Keratinocyte (primary cell): ENCODE results near the gene UPK1B.

Source experiments
- EZH2 ChIP-seq: IDR thresholded peaks from one replicate; pipeline ENCODE4 v1.6.1; 2012; ENCODE audit warnings: inconsistent platforms, mild to moderate bottlenecking, low read length, moderate library complexity
- TF ChIP-seq, protein P1 (sequence below), 3 experiments: IDR thresholded peaks in 1 of 3; conservative IDR thresholded peaks in 1 of 3; optimal IDR thresholded peaks in 1 of 3; 2 replicates in 2 of 3; 3 replicates in 1 of 3; pipeline versions ENCODE3 to v1.5.1; 2011; ENCODE audit warnings: low read length in 3 of 3, mild to moderate bottlenecking in 3 of 3, moderate library complexity in 2 of 3, control low read depth in 1 of 3, inconsistent platforms in 1 of 3; ENCODE audit not compliant: insufficient read depth in 2 of 3; ENCODE audit errors: extremely low read depth in 1 of 3

DNA sequence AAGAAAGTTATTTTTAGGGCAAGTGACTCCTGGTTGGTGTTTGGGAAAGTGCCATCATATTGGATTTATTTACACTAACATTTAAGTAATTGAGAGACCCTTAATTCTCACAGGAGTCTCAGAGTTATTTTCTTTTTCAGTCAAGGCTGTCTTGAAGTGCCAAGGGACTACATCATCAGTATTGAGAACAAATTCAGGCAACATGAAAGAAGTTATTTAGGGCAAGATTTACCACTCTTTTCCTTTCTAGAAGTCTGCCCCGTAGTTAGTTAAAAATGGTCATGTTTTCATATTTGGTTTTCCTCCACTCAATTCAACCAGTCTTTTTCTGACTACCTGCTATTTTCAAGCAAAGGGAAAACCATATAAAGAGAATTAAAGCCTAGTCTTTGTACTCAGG is 61.2 kb downstream of the UPK1B start:
- TF ChIP-seq, protein P1, sequence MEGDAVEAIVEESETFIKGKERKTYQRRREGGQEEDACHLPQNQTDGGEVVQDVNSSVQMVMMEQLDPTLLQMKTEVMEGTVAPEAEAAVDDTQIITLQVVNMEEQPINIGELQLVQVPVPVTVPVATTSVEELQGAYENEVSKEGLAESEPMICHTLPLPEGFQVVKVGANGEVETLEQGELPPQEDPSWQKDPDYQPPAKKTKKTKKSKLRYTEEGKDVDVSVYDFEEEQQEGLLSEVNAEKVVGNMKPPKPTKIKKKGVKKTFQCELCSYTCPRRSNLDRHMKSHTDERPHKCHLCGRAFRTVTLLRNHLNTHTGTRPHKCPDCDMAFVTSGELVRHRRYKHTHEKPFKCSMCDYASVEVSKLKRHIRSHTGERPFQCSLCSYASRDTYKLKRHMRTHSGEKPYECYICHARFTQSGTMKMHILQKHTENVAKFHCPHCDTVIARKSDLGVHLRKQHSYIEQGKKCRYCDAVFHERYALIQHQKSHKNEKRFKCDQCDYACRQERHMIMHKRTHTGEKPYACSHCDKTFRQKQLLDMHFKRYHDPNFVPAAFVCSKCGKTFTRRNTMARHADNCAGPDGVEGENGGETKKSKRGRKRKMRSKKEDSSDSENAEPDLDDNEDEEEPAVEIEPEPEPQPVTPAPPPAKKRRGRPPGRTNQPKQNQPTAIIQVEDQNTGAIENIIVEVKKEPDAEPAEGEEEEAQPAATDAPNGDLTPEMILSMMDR (optimal IDR thresholded peaks at IDR 0.05 in 1 of 3, IDR thresholded peaks at IDR 0.05 in 1 of 3, conservative IDR thresholded peaks at IDR 0.05 in 1 of 3; ENCODE audit: extremely low read depth in 1 of 3, insufficient read depth in 2 of 3, low read length in 3 of 3): no peak
- TF ChIP-seq EZH2: no peak
